ELR (cell line): Measurements from ENCODE around the gene B4GALT6.
A peak's percentile ranks its signal among the peaks of the same experiment; 100 is the strongest.

ENCODE experiments used
- DNase-seq: peaks from one replicate; pipeline ENCODE4 v3.0.0-alpha.2; 2015; ENCODE audit warnings: low read depth

B4GALT6 gene

DNA sequence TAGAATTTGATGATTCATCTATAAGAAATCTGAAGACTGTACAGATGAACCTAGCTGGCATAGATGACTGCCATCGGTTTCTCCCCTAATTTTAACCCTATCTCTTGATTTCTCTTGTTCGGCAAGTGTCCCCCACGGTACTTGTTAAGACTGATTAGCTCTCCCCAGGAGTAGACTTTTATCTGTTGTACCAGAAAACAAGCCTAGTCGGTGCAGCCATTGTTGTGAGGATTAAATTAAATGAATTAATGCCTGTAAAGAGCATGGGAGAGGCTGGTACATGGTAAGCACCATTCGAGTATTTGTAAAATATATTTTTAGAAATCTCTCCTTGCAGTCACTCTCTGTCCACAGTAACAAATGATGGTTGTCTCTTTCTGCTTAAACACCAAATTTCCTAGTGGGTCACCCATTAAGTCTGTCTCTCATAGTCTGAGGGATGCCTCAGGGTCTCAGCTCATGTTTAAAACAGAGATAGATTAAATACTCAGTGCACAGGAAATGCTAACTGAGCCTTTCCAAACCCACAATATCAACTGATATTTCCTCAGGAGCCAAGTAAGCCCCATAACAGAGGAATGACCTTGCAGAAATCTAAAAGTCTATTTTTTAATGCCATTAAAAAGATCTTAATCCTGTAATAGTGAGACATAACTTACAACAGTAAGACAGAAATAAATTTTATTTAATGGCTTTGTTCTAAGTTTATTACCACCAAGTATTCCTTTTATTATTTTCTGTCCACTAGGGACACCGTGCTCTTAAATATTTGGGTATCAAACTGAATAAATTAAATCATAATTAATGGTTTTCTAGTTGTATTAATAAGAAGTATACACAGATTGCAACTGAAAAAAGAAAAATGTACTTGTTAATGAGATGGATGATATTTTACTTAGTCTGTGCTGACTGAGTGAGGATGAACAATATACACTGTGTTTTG, 2.9 kb upstream of the B4GALT6 start:
- no peak for DNase-seq

DNA sequence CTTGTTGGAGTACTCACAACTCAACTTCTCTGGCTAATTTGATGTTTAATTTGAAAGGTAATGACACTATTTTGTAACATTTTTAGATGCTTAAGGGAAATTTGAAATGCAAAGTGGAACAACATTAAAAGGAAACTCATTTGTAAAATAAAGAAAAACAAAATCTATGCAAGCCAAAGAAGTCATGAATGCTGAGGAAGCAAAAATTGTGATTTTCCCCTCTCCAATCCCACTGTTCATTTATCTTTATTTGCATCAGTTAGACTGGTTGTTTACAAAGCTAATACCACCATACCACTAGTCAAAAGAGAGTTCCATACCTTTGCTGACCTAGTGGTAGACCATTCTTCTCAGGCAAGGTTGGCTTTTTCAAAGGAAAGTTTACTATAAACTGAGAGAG, 2.2 kb upstream of the B4GALT6 start:
- DNase-seq = no peak

DNA sequence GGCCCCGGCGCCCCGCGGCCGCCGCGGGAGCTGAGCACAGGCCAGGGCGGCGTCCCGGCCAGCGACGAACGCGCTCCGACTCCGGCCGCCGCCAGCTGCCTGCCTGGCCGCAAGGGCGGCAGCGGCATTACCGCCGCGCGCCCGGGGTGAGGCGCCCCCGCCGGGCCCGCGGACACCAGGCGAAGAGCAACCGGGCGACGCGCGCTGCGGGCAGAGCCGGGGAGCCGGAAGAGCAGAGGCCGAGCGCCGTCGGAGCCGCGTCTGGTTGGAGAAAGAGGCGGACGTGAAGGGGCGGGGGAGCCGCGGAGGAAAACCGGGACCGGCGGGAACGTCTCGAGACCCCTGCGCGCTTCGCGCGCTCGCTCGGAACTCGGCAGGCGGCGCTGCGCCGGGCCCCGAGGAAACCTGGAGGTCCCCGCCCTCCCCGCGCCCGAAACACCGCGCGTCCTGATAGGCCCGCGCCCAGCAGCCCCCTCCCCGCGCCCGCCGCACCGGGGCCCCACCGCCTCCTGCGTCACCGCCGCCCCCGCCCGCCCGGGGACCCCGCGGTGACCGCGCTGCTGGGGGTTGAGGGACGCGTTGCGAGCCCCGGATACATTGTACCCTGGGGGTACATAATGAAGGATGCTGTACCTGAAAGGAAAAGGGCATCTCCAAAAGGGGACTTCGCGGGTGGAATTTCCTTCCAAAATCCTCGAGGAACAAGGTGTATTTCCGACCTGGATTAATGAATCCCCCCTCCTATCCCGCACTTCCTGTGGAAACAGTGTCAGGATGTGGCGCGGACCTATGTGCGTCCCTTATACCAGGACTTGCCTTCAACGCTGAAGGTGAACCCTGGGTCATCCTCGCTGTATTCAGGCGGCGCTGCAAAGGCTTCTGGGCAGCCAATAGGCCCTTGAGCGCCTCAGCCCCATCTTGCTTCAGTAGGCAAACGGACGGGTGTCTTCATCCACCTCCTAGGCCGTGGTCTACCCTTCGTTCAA, 1.0 kb upstream of the B4GALT6 start:
- DNase-seq = peak; percentile 6

DNA sequence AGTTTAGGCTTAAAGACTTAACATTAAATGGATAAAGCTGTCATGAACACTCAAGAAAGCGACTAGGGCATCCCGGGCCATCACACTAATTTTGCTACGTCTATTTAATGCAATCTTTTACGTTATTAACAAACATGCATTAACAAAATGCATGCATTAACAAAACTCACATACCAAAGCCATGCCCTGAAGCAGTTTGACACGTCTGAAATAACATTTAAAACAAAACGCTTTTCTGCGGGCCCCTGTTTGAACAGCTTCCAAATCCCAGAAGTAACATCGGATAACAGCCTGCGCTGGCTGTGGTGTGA, 458 bp downstream of the B4GALT6 start:
- DNase-seq = no peak

DNA sequence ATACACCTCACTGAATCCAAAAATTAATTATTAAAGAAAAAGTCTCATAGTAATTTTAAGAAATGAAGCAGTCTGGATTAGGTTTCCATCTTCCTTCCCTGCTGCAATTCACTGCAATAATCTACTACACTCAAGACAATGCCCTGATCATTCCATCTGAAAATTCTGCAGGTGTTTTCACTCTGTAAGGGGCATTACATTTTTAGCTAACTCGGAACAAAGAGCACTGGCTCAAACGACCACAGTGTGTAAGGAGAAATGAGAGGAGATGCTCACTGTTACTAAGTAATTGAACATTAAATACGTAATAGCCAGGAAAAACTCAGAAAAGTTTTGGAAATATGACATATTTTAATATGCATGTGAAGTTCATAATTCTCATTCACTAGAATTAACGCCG, 1.3 kb downstream of the B4GALT6 start:
- no peak for DNase-seq

DNA sequence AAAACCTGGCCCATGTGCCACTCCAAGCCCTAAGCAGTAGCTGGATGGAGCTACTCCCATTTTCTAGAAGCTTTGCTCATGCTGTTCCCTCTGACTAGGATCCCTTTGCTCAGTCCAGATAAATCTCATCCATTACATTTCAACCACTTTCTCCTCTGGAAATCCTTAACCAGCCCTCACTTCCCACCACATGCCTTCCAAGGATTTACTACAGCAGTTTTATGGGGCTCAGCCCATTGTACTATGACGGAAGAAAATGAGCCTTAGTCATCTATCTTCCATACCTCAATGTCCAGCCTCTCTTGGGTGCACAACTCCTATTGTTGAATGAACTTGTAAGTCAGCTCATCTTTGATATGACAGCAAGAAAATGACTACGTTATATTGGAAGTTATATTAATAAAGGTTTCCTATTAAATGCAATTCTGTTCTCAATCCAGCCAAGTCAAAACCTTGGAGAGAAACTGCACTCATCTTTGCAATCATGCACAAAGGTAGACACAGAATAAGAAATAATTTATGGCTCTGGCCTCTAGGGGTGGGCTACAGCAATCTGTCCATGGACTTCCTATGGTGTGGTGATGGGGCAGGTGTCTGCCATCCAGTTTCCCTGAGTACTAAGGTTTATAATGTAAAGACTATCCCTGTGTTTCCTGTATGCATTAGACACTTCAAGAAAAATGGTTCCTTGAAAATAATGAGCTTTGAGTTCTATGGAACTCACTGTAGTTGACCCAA, 3.4 kb downstream of the B4GALT6 start:
- no peak for DNase-seq

DNA sequence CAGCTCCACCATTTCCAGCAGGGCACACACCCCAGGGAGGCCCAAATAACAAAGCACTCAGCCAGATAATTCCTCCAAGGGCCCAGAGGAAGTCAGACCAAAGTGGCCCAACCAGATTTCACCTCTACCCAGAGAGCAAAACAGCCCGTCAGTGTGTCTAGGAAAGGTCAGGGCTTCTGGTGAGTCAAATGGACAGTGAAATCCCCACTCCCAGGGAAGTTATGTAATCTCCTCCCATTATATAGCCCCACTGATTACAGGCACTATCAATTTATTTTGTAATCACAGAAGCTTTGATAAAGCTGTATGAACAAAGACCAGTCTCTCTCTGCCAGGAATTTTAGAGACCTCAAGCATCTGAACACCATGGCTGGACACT, 4.0 kb downstream of the B4GALT6 start:
- DNase-seq = no peak

DNA sequence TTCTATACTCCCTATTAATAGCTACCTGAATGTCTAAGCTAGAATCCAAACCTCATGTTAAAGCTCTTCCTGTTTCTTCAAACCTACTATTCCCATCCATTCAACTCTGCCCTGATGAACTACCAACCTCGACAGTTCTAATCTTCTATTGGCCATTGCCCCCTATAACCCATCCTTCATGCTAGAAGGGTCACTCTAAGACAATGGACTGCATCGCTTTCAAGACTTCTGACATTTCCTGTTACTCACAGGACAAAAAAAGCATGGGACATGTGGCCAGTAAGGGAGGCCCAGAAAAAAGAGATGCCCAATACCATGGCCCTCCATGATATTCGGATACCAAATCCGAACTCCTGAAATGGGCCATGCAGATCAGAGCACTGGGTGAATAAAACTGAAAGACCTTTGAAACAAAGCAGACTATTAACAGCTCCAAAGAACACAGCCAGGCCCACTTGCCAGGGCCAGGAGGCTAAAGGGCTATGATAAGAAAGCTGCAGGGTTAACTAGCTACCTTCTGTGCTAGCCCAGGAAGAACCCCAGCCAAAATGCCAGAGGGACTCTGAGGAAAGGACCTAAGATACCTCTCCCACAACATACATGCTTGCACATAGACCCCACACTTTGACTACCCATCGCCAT, 4.5 kb downstream of the B4GALT6 start:
- no peak for DNase-seq

DNA sequence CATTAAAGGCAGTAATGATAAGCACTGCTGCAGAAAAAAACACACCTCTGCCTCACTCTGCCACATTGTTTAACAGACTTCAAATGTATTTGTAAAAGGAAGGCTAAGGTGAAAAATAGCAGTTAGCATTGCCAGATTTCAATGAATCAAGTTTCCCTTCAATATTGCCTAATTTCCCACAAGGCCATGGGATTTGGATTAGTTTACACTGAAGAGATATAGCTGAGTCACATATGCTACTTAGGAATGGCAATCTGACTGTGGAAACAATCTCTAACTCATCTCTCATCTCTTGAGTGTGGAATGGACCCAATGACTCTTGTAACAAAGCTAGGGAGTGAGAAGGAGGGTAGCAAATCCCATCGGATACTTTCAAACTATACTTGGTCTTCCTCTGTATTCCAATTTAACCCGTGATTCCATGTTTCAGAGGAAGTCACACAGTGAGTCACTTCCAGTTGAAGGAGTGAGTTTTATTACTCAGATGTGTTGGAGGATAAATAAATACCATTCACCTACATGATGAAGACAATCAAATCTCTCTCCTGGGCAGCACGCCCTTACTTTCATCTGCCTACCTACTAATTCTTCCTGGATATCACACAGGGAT, 5.1 kb downstream of the B4GALT6 start:
- peak; percentile 26 for DNase-seq

DNA sequence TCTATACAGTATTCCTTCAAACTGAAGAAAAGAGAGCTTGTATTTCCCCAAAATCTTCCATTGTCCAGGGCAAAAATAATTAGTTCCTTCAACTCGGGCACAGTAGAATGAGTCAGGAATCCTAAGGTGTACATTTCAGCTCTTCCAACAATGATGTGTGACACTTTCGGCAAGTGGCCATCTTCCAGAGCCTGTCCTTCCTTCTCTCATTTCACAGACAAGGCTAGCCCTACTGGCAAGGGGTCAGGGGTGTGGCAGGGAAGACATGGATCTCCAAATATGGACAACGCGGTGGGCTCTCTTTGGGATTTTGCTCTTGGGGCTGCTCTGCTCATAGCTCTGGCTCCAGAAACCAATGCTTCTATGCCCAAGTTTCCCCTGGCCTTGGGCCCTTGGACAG, 6.0 kb downstream of the B4GALT6 start:
- DNase-seq = no peak

DNA sequence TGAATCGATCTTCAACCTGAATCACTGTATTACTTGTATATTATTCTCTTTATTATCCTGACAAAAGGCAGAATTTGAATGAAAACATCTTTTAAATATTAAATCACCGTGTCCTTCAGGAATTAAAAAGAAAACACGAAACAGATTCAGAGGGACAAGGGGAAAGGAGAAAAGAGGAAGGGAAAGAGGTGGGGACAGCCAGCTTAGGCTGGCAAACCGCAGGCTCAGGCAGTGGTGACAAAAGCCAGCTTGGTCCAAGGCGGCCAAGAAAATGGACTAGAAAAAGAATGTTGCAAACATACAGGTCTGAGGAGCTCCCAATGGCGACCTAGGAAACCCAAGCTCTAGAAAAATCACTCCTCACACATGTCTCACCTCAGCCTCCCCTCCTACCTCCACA, 6.8 kb downstream of the B4GALT6 start:
- no peak for DNase-seq

DNA sequence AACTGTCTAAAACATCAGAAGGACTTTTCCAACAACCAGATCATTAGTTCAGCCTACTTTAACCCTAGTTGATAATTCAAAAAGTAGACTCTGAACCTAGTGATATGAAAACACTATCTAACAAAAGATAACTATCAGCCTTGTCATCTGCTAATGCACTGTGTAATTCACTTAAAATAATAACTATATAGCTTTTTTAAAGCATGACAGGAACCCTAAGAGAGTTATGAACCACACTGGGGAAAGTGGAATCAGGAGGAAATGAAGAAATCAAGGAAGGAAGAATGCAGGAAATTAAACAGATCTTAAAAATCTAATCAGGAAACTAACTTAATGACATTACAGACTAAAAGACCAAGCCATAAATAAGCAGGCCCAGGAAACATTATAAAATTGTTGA, 9.0 kb downstream of the B4GALT6 start:
- no peak for DNase-seq

DNA sequence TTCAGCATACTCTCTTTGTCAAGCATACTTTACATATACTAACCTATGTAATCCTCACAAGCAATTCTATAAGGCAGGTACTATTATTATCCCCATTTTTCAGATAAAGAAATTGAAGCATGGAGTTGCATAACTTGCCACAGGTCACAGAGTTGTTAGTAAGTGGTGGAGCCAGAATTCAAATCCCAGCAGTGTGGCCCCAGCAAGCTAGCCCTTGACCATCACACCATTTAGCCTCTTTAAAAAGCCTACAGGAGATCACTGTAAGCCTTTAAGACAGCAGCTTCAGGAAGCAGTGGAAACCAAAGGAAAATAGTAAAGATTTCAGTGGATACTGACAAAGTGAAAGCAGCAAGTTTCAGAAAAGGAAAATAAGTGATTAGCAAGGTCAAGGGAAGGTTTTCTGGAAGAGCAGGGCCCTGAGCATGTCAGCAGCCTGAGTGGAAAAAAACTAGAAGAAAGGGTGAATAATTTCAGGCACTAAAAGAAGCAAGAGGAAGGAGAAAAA, 11.7 kb downstream of the B4GALT6 start:
- DNase-seq = no peak

DNA sequence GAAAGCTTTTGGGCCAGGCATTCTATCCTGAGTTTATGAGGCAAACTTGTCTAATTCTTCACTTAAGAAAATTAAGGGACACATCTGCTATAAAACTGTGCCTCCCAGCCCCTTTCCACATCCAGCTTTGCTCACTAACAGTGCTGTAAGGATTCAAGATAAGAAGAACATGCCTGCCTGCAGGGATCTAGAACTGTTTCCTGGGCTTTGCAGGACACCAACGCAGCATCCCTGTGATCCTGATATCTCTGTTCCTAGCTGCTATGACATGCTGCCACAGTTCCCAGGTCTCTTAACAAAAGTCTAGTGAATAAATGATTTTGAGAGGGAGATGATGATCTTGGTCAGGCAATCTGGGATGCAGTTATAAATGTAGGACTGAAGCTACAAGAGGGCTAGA, 12.4 kb downstream of the B4GALT6 start:
- no peak for DNase-seq

DNA sequence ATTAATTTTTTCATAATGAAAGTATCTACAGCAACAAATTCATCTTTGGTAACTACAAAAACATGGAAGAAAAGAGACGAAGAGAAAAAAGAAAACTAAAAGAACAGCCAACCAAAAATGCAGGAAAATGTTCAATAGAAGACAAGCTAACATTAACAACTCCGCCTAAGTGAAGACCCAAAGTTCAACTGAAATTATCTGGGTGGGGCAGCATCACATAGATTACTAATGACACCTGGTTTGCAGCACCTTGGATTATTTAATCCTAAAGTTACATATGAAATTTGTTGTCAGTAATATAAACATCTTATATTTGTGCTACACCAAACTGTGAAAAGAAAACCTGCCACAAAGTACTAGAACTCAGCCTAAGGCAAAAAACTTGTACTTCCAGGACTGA, 14.8 kb downstream of the B4GALT6 start:
- DNase-seq = no peak

DNA sequence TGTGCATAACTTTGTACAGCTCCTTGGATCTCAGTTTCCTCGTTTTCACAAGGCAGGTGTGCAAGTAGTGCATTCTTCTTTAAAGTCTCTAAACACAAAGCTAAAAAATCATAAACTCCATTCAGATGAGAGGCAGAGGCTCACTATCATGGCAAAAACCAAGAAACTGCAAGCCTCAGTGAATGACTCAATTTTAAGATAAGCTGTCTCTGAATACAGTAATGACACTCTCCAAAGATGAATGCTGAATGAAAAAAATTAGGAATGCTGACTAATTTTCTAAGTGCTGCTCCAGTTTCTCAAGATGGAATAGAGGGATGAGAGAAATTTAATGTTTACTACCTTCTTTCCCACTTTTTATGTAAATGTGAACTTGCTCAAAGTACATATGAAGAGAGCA, 17.2 kb downstream of the B4GALT6 start:
- DNase-seq = no peak

DNA sequence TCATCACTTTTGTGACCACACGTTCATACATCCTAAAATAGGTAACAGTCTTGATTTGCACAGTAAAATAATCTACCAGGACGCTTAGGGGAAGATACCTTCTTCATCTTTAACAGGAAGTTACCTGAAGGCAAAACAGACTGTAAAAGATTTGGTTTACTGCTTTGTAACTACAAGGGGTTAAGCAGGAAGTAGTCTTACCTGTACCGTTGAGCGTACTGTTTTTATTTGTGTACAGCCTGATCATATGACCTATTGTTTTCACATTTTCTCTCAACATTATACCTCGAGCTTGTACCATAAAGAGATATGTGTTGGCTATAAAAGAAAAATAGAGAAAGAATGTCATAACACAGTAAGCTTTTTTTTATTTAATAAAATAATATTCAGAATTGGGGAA, 18.3 kb downstream of the B4GALT6 start:
- no peak for DNase-seq

DNA sequence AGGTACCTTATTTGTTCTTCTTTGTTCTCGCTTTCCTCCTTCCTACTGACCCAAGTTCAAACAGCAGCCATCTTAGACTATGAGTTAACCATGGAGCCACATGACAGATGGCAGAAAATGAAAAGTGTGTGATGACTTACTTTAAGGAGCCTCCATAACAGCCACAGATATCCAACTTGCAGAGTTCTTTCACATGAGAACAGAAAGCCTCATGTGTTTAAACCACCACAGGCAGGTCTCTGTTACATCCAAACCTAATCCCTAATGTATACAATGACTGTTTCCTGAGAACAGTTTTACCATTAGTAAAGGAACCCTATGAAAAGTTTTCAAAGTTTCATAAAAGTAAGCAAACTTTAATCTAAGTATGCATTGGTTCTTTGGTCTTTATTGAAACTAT, 20.3 kb downstream of the B4GALT6 start:
- DNase-seq = no peak

DNA sequence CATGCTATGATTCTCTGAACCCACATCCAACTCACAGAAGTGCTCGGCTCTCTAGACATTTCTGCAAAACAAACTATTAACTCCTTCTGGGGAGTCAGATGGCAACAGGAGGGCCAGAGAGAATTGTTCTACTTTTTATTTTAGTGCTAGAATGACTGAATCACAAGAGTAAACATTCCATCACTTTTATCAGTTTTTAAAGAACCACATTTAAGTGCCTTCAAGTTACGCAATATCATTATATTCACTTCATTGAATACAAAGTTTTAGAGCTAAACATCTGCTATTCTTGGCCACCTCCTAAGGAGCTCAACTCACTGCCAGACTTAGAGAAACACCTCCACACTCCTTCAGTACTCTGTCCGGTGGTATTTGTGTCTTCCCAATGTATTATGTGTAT, 22.4 kb downstream of the B4GALT6 start:
- DNase-seq = no peak

DNA sequence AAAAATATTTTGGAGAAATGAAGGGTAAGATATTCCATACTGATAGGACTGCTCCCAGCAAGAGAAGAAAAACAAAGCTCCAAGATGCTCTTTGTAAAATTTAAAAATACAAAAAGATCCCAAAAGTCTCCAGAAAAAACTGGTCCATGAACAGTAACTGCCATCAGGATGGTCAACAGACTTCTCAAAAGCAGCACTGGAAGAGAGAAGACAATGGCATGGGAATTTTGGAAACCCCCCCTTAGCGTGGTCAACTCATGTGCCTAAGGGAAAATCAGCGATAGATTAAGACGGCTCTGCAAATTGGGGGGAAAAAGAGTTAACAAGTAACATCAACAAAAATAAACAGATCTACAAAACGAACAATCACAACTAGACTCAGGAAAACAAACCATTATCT, 23.6 kb downstream of the B4GALT6 start:
- DNase-seq = no peak

DNA sequence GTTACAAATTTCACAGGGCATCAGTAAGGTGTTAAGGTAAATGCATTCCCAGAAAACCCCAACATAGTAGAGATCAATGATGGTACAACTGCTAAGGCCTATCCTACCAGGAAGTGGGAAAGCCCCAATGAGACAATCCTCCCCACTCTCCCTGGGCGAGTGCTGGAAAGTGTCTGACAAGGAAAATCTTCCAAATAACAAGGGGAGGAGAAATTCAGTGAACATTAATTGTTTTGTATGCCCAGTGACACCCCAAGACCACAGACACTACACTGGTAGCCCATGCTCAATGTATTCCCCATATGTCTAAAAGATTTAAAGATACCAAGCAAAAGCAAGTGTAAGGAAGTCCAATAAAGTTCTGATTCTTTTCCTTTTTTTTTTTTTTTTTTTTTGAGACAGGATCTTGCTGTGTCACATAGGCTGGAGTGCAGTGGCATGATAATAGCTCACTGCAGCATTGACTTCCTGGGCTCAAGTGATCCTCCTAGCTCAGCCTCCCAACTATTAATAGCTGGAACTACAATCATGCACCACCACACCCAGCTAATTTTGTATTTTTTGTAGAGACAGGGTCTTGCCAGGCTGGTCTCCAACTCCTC, 24.7 kb downstream of the B4GALT6 start:
- DNase-seq = no peak
